ENCODE data around the gene NPAS3.
A peak's percentile ranks its signal among the peaks of the same experiment; 100 is the strongest.

The NPAS3 gene

DNA sequence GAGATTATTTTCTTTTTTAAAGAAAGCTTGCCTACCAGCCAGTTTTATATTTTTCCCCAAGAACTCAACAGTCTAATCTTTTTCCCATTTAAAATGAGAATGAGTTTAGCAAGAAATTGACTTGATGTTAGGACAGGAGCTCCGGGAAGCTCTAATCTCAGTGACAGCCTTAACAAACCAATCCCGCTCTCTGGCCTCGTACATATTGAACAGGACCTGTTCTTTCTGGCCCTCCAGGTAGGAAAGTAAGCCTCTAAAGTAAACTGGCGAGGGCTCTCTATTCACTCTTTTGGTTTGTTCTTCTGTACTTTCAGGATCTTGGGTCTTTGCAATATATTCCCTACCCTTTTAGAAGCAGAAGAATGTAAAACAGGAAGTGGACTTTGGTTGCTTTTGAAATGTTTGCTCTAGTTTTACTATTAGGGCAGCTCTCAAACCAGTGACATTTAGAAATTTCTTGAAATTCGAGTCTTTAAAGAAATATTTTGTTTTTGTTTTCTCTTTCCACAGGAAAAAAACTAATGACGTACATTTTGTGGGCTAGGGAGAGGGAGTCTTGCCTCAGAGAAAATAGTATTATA lies 17.9 kb upstream of the NPAS3 start:
- Histone ChIP-seq H3K4me1 (ENCODE audit: control insufficient read depth, insufficient read depth, low read length) (no peaks in the 10 kb centered on the region), H3K36me3 (ENCODE audit: control insufficient read depth, insufficient read depth, low read length) (no peaks in the 10 kb centered on the region), H3K27me3 (ENCODE audit: control insufficient read depth, insufficient read depth, low read length) (no peaks in the 10 kb centered on the region), H3K27ac (ENCODE audit: low read length) (no peak overlapping the region), H3K9me3 (ENCODE audit: control insufficient read depth, insufficient read depth, low read length) (no peaks in the 10 kb centered on the region), H3K4me3 (ENCODE audit: low read length) (no peak overlapping the region)
- WGBS (ENCODE audit: insufficient coverage, insufficient read length), result no CpG with 5 or more reads among the region's 6 CpGs
- DNase-seq (ENCODE audit: low read depth, low spot score), result no peak

DNA sequence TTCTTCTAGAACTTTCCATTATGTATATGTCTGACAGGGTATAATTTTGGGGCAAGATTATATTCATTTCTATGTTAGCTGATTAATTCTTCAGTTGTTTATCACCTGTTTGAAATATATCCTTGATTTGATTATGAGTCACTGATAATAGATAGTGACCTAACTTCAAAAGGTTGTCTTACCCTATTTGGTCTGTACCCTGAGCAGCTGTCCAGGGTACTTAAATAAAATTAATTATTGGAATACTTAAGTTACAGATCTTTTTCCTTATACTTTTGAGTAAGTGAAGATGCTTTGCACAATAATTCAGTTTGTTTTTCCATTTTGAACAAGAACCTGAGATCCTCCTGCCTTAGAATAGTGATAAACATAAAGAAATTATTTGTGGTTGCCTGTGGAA lies 13.2 kb upstream of the NPAS3 start:
- no peaks in the 10 kb centered on the region for H3K9me3 ChIP-seq (ENCODE audit: control insufficient read depth, insufficient read depth, low read length)
- no peaks in the 10 kb centered on the region for H3K36me3 ChIP-seq (ENCODE audit: control insufficient read depth, insufficient read depth, low read length)
- no peak overlapping the region for H3K4me3 ChIP-seq (ENCODE audit: low read length)
- DNase-seq (ENCODE audit: low read depth, low spot score), result no peak
- no peaks in the 10 kb centered on the region for H3K4me1 ChIP-seq (ENCODE audit: control insufficient read depth, insufficient read depth, low read length)
- H3K27me3 ChIP-seq (ENCODE audit: control insufficient read depth, insufficient read depth, low read length), result no peaks in the 10 kb centered on the region
- no peak overlapping the region for H3K27ac ChIP-seq (ENCODE audit: low read length)

DNA sequence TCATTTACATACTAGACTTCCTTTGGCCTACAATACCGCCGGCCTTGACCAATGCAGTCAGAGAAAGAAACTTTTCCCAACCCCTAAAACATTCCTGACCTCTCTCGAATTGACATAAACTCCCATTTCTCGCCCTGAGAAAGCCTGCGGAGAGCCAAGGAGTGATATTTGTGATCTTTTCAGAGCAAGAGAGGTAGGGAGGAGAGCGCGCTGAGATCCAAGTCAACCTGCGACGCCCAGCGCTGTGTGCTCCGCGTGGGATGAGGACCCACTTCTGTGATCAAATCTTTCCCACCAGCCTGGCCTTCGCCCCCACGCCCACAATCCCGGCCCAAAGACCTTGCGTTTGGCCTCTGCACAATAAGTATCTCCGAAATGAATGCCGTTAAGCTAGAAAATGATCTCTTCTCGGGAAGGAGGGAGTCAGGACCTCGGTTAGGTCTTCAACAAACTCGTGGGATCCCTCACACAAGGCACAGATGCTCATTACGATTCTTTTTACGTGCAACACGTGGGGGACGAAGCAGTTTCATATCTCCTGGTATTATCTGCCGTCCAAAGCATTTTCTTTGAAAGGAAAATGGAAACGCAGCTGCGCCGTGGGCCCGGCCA lies 6.3 kb upstream of the NPAS3 start:
- peaks cover 26% of the 10 kb centered on the region for H3K27me3 ChIP-seq (ENCODE audit: control insufficient read depth, insufficient read depth, low read length)
- no peak for DNase-seq (ENCODE audit: low read depth, low spot score)
- no peaks in the 10 kb centered on the region for H3K9me3 ChIP-seq (ENCODE audit: control insufficient read depth, insufficient read depth, low read length)
- peak overlapping the region; percentile 36; the same call in 1 of the 2 replicates for H3K4me3 ChIP-seq (ENCODE audit: low read length)
- H3K27ac ChIP-seq (ENCODE audit: low read length), result no peak overlapping the region
- H3K4me1 ChIP-seq (ENCODE audit: control insufficient read depth, insufficient read depth, low read length), result peaks cover 3% of the 10 kb centered on the region; the same call in 1 of the 2 replicates
- no CpG with 5 or more reads among the region's 30 CpGs for WGBS (ENCODE audit: insufficient coverage, insufficient read length)
- no peaks in the 10 kb centered on the region for H3K36me3 ChIP-seq (ENCODE audit: control insufficient read depth, insufficient read depth, low read length)

- no CpG with 5 or more reads among the region's 59 CpGs for WGBS (ENCODE audit: insufficient coverage, insufficient read length)
- Histone ChIP-seq H3K27ac (ENCODE audit: low read length) (no peak overlapping the region), H3K4me1 (ENCODE audit: control insufficient read depth, insufficient read depth, low read length) (peaks cover 3% of the 10 kb centered on the region; the same call in 1 of the 2 replicates), H3K36me3 (ENCODE audit: control insufficient read depth, insufficient read depth, low read length) (no peaks in the 10 kb centered on the region), H3K4me3 (ENCODE audit: low read length) (peak overlapping the region; percentile 36; the same call in 1 of the 2 replicates), H3K9me3 (ENCODE audit: control insufficient read depth, insufficient read depth, low read length) (no peaks in the 10 kb centered on the region), H3K27me3 (ENCODE audit: control insufficient read depth, insufficient read depth, low read length) (peaks cover 32% of the 10 kb centered on the region)
- no peak for DNase-seq (ENCODE audit: low read depth, low spot score)
Observed at GRCh38 chr14:32932914-32933628, 5.6 kb upstream of the NPAS3 start.

DNA sequence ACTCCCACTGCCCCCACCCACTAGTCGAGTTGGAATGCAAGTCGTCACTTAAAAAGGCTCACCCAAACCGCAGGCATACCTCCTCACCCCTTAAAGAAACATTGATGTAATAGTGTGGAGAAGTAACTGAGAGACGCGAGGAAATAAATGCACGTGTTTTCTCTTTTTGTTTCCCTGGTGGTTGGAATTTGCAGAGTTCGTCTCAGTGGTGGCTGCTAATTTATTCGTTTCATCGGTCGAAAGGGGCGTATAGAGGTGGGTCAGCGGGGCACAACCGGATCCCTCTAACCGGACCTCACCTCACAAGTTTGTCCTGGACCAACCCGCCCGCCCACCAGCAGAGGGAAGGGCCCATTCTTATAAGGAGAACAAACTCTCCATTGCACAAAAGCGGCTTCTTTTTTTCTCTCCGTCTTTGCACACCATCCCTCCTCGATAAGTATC lies 5.0 kb upstream of the NPAS3 start:
- Histone ChIP-seq H3K27me3 (ENCODE audit: control insufficient read depth, insufficient read depth, low read length) (peaks cover 33% of the 10 kb centered on the region), H3K9me3 (ENCODE audit: control insufficient read depth, insufficient read depth, low read length) (no peaks in the 10 kb centered on the region), H3K27ac (ENCODE audit: low read length) (no peak overlapping the region), H3K4me1 (ENCODE audit: control insufficient read depth, insufficient read depth, low read length) (peaks cover 3% of the 10 kb centered on the region; the same call in 1 of the 2 replicates), H3K4me3 (ENCODE audit: low read length) (peak overlapping the region; percentile 36; the same call in 1 of the 2 replicates), H3K36me3 (ENCODE audit: control insufficient read depth, insufficient read depth, low read length) (no peaks in the 10 kb centered on the region)
- no peak for DNase-seq (ENCODE audit: low read depth, low spot score)
- no CpG with 5 or more reads among the region's 19 CpGs for WGBS (ENCODE audit: insufficient coverage, insufficient read length)

GRCh38 chr14:32934073-32934880 lies 4.4 kb upstream of the NPAS3 start:
- Histone ChIP-seq H3K27ac (ENCODE audit: low read length) (no peak overlapping the region), H3K9me3 (ENCODE audit: control insufficient read depth, insufficient read depth, low read length) (no peaks in the 10 kb centered on the region), H3K36me3 (ENCODE audit: control insufficient read depth, insufficient read depth, low read length) (no peaks in the 10 kb centered on the region), H3K4me3 (ENCODE audit: low read length) (peak overlapping the region; percentile 36; the same call in 1 of the 2 replicates), H3K27me3 (ENCODE audit: control insufficient read depth, insufficient read depth, low read length) (peaks cover 33% of the 10 kb centered on the region), H3K4me1 (ENCODE audit: control insufficient read depth, insufficient read depth, low read length) (peaks cover 3% of the 10 kb centered on the region; the same call in 1 of the 2 replicates)
- DNase-seq (ENCODE audit: low read depth, low spot score), result no peak
- WGBS (ENCODE audit: insufficient coverage, insufficient read length), result no CpG with 5 or more reads among the region's 72 CpGs

- Histone ChIP-seq H3K4me1 (ENCODE audit: control insufficient read depth, insufficient read depth, low read length) (peaks cover 3% of the 10 kb centered on the region; the same call in 1 of the 2 replicates), H3K4me3 (ENCODE audit: low read length) (peak overlapping the region; percentile 36; the same call in 1 of the 2 replicates), H3K36me3 (ENCODE audit: control insufficient read depth, insufficient read depth, low read length) (no peaks in the 10 kb centered on the region), H3K9me3 (ENCODE audit: control insufficient read depth, insufficient read depth, low read length) (no peaks in the 10 kb centered on the region), H3K27me3 (ENCODE audit: control insufficient read depth, insufficient read depth, low read length) (peaks cover 33% of the 10 kb centered on the region), H3K27ac (ENCODE audit: low read length) (no peak overlapping the region)
- WGBS (ENCODE audit: insufficient coverage, insufficient read length), result no CpG with 5 or more reads among the region's 42 CpGs
- DNase-seq (ENCODE audit: low read depth, low spot score), result no peak
Observed at GRCh38 chr14:32934881-32935633, 3.6 kb upstream of the NPAS3 start.

DNA sequence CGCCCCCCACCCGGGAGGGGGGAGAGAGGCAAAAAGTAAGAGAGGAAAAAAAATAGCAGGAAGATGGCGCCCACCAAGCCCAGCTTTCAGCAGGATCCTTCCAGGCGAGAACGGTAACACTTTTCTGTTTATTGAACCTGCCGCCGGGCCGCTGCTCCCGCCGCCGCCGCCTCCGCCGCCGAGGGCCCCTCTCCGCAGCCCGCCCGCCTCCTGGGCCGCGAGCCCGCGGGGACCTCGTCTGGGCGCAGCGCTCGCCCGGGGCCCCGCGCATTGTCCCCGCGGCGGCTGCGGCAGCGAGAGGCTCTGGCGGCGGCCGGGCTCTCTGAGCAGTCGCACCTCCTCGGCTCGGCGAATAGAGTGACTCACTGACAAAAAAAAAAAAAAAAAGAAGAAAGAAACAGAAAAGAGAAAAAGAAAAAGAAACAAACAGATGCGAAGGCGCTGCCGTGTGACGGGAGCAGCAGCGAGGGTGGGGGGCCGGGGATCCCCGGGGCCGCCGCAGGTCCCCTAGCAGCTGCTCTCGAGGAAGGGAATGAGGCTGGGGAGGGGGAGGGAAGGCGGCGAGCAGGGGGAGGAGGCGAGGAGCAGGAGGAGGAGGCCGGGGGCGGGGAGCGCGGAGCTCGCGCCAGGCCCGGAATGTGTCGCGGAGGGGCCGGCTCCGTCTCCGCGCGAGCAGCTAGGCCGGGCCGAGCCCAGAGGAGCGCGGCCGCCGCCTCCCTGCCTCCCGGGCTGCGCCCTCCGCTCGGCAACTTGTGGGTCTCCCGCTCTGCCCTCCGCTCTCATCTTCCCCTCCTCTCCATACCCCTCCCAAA lies 781 bp downstream of the NPAS3 start:
- no peak overlapping the region for H3K27ac ChIP-seq (ENCODE audit: low read length)
- H3K27me3 ChIP-seq (ENCODE audit: control insufficient read depth, insufficient read depth, low read length), result peaks cover 24% of the 10 kb centered on the region
- H3K36me3 ChIP-seq (ENCODE audit: control insufficient read depth, insufficient read depth, low read length), result no peaks in the 10 kb centered on the region
- no peak for DNase-seq (ENCODE audit: low read depth, low spot score)
- WGBS (ENCODE audit: insufficient coverage, insufficient read length), result no CpG with 5 or more reads among the region's 80 CpGs
- H3K4me3 ChIP-seq (ENCODE audit: low read length), result peak overlapping the region; percentile 32; the same call in 1 of the 2 replicates
- no peaks in the 10 kb centered on the region for H3K9me3 ChIP-seq (ENCODE audit: control insufficient read depth, insufficient read depth, low read length)
- peaks cover 3% of the 10 kb centered on the region; the same call in 1 of the 2 replicates for H3K4me1 ChIP-seq (ENCODE audit: control insufficient read depth, insufficient read depth, low read length)

DNA sequence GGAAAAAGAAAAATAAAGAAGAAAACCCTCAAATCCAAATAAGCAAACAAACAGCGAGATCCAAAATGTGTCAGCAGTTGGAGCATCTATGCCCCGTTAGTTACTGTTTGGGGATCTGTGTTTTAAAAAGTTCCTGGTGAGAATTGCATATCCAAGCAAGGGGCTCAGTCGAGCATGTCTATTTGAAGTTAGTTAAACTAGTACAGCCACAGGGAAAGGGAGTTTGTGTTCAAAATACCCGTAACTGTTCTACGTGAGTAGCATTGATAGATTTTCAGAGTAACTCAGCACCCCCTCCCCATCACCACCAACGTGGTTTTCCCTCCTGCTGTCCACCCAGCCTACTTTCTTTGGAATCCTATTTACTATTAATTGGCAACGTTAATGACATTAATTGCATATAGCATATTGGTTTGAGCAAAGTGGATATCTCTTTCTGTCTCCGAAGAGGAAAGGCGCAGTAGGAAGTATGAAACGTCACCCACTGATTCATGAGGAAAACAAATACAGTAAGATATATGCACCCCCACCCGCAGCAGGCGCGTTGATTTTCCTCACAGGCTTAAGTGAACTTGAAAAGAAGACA lies 1.5 kb downstream of the NPAS3 start:
- peaks cover 21% of the 10 kb centered on the region for H3K27me3 ChIP-seq (ENCODE audit: control insufficient read depth, insufficient read depth, low read length)
- no peaks in the 10 kb centered on the region for H3K36me3 ChIP-seq (ENCODE audit: control insufficient read depth, insufficient read depth, low read length)
- WGBS (ENCODE audit: insufficient coverage, insufficient read length), result no CpG with 5 or more reads among the region's 13 CpGs
- no peak overlapping the region for H3K27ac ChIP-seq (ENCODE audit: low read length)
- DNase-seq (ENCODE audit: low read depth, low spot score), result no peak
- H3K4me3 ChIP-seq (ENCODE audit: low read length), result peak overlapping the region; percentile 32; the same call in 1 of the 2 replicates
- peaks cover 3% of the 10 kb centered on the region; the same call in 1 of the 2 replicates for H3K4me1 ChIP-seq (ENCODE audit: control insufficient read depth, insufficient read depth, low read length)
- no peaks in the 10 kb centered on the region for H3K9me3 ChIP-seq (ENCODE audit: control insufficient read depth, insufficient read depth, low read length)
